Measurements from ENCODE around the gene IFTAP. TPM values are rescaled to one million over a fixed set of nuclear protein-coding genes. Genes with fewer than 3 reads are reported as not detected.

IFTAP gene
- total and polyA plus RNA-seq, 2 donors (not counting 3 experiments of a cell fraction or from before 2014, with no cell fraction given) = 15.8 to 19.6 TPM

DNA sequence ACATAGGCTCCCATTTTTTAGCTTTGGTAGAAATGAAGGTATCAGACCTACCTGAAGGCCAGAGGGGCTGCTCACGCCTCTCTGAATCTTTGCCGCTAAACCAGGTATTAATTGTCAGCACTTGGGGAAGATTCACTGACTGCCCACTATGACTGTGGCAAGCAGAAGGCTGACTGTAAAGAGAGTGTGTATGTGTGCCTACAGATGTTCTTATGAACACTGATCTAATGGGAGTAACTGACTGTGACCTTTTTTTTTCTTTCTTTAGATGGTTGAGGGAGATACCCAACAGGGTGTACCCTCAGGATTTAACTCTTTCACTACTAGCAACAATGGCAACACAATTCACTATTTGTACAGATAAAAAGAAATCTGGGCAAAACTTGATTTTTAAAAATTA lies 3.7 kb downstream of the IFTAP start, which contains the start of gene RAG2:
TSS of gene RAG2 (minus strand) at position 186 of the 400 bp plus-strand sequence. CDS start 4,068 bp downstream, outside the sequence.
- CTCF ChIA-PET = no interaction called here
- no peak for DNase-seq (ENCODE audit: low read depth, low spot score)
- TF ChIP-seq, protein P1, sequence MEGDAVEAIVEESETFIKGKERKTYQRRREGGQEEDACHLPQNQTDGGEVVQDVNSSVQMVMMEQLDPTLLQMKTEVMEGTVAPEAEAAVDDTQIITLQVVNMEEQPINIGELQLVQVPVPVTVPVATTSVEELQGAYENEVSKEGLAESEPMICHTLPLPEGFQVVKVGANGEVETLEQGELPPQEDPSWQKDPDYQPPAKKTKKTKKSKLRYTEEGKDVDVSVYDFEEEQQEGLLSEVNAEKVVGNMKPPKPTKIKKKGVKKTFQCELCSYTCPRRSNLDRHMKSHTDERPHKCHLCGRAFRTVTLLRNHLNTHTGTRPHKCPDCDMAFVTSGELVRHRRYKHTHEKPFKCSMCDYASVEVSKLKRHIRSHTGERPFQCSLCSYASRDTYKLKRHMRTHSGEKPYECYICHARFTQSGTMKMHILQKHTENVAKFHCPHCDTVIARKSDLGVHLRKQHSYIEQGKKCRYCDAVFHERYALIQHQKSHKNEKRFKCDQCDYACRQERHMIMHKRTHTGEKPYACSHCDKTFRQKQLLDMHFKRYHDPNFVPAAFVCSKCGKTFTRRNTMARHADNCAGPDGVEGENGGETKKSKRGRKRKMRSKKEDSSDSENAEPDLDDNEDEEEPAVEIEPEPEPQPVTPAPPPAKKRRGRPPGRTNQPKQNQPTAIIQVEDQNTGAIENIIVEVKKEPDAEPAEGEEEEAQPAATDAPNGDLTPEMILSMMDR (IDR thresholded peaks at IDR 0.05; ENCODE audit: extremely low read depth in 1 of 2, insufficient read depth in 1 of 2, low read depth in 1 of 2, low read length in 2 of 2) = no peak
- TF ChIP-seq GATA2 (IDR thresholded peaks at IDR 0.05; ENCODE audit: insufficient read depth, insufficient read length, low read depth, low read length) = no peak
- TF ChIP-seq POLR2AphosphoS5 (IDR thresholded peaks at IDR 0.05; ENCODE audit: insufficient read depth, low read depth, low read length) = no peak
- TF ChIP-seq EZH2 (IDR thresholded peaks at IDR 0.05; ENCODE audit: borderline replicate concordance, low read depth, low read length, severe bottlenecking) = no peak
- no peak for TF ChIP-seq MYC (IDR thresholded peaks at IDR 0.05; ENCODE audit: low read depth, low read length)
- TF ChIP-seq FOS (IDR thresholded peaks at IDR 0.05; ENCODE audit: borderline replicate concordance, insufficient read depth, low read length) = no peak
- TF ChIP-seq JUN (IDR thresholded peaks at IDR 0.05; ENCODE audit: borderline replicate concordance, insufficient read depth, insufficient read length, low read depth) = no peak
- no peak for TF ChIP-seq POLR2A (IDR thresholded peaks at IDR 0.05; ENCODE audit: low read depth, low read length)
- TF ChIP-seq, protein P2, sequence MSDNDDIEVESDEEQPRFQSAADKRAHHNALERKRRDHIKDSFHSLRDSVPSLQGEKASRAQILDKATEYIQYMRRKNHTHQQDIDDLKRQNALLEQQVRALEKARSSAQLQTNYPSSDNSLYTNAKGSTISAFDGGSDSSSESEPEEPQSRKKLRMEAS (IDR thresholded peaks at IDR 0.05; ENCODE audit: insufficient read depth, insufficient read length) = no peak
- POLR2A ChIA-PET = no interaction called here
- Histone ChIP-seq H3K9me3 (replicated peaks; ENCODE audit: control insufficient read depth, insufficient read depth, low read length) (no peaks in the 10 kb centered on the region), H3K4me2 (ENCODE audit: insufficient read depth, low read length) (no peak within 1 kb of the TSS), H3K27ac (ENCODE audit: insufficient read depth, low read depth, low read length) (no peak within 1 kb of the TSS), H4K20me1 (replicated peaks; ENCODE audit: control insufficient read depth, extremely low read depth, insufficient read depth, low read length) (no peaks in the 10 kb centered on the region), H3K79me2 (ENCODE audit: control insufficient read depth, insufficient read depth, low read length) (no peaks in the 10 kb centered on the region), H3K4me1 (ENCODE audit: control insufficient read depth, extremely low read depth, insufficient read depth, low read length) (peaks cover 5% of the 10 kb centered on the region), H2AFZ (ENCODE audit: low read depth, low read length) (no peak within 1 kb of the TSS), H3K36me3 (ENCODE audit: control insufficient read depth in 2 of 2, extremely low read depth in 1 of 2, insufficient read depth in 2 of 2, low read length in 2 of 2) (no peaks in the 10 kb centered on the region), H3K9ac (replicated peaks; ENCODE audit: extremely low read depth, insufficient read depth, low read length) (no peak within 1 kb of the TSS), H3K4me3 (replicated peaks in 1 of 3; ENCODE audit: insufficient read depth in 1 of 3, low read depth in 1 of 3, low read length in 3 of 3) (no peak within 1 kb of the TSS), H3K27me3 (ENCODE audit: control insufficient read depth in 2 of 2, insufficient read depth in 2 of 2, low read length in 2 of 2) (no peaks in the 10 kb centered on the region), H3K9me1 (replicated peaks; ENCODE audit: control insufficient read depth, extremely low read depth, insufficient read depth, low read length) (no peaks in the 10 kb centered on the region)
- dilution Hi-C loops (cut with MboI; ENCODE audit: extremely low pct_ligation_motif_present, low sequenced_read_pairs) = no loop called here
- BruUV-seq (replicated peaks) = no TSS peak
- FAIRE-seq = no peak
- intact Hi-C loops (cut with micrococcal nuclease) = no loop called here

Measured in endothelial cell of umbilical vein (primary cell).